ENCODE data around the gene ADIRF. TPM values are rescaled to one million over a fixed set of nuclear protein-coding genes. Genes with fewer than 3 reads are reported as not detected.

Gene ADIRF
- total and polyA plus RNA-seq, 9 of the 15 experiments (the other 6 are each of a cell fraction or from before 2014, with no cell fraction given), result 0.08 TPM; not detected in 8

GRCh38 chr10:86958901-86959736 lies 9.2 kb upstream of the ADIRF start (continued):
- TF ChIP-seq RBM34 (IDR thresholded peaks at IDR 0.05; ENCODE audit: borderline replicate concordance, insufficient read depth, low read length) (no peak), EP300 (IDR thresholded peaks at IDR 0.05; ENCODE audit: low read length) (no peak; the same call in 1 of the 2 replicates), NFIC (IDR thresholded peaks at IDR 0.05) (peak; percentile 45; the same call in 1 of the 2 replicates), PHB (CRISPR knock-in tag; IDR thresholded peaks at IDR 0.05) (no peak), MAZ (CRISPR knock-in tag; conservative IDR thresholded peaks at IDR 0.05 in 1 of 2, IDR thresholded peaks at IDR 0.05 in 1 of 2) (peak; percentile 44 to 70), RFX1 (IDR thresholded peaks at IDR 0.05) (no peak), FOXM1 (IDR thresholded peaks at IDR 0.05; ENCODE audit: low read depth) (no peak), FOXM1 (CRISPR knock-in tag; IDR thresholded peaks at IDR 0.05; ENCODE audit: low read depth) (no peak), NR2C1 (IDR thresholded peaks at IDR 0.05) (peak; percentile 52; the same call in 1 of the 2 replicates), NR2C1 (tag; IDR thresholded peaks at IDR 0.05) (no peak; the same call in 1 of the 2 replicates), SIN3B (IDR thresholded peaks at IDR 0.05; ENCODE audit: low read depth) (no peak), NR0B1 (IDR thresholded peaks at IDR 0.05; ENCODE audit: partially characterized antibody) (no peak), ZNF436 (CRISPR knock-in tag; IDR thresholded peaks at IDR 0.05) (no peak), NCOA4 (IDR thresholded peaks at IDR 0.05; ENCODE audit: partially characterized antibody) (no peak), ETS1 (conservative IDR thresholded peaks at IDR 0.05; ENCODE audit: control insufficient read depth, low read depth, low read length) (peak; percentile 65; the same call in 1 of the 2 replicates), DMBX1 (CRISPR knock-in tag; IDR thresholded peaks at IDR 0.05; ENCODE audit: borderline replicate concordance) (no peak), ARID1B (IDR thresholded peaks at IDR 0.05) (peak; percentile 58), ZNF274 (IDR thresholded peaks at IDR 0.05; ENCODE audit: borderline replicate concordance, low read depth, low read length) (no peak), SMAD4 (CRISPR knock-in tag; conservative IDR thresholded peaks at IDR 0.05) (peak; percentile 48; the same call in 1 of the 2 replicates), NFIX (CRISPR knock-in tag; IDR thresholded peaks at IDR 0.05; ENCODE audit: low read depth) (no peak), CTCF (IDR thresholded peaks at IDR 0.05 in 2 of 3, conservative IDR thresholded peaks at IDR 0.05 in 1 of 3; ENCODE audit: insufficient read depth in 2 of 3, low read depth in 1 of 3, low read length in 3 of 3) (no peak), DNMT1 (IDR thresholded peaks at IDR 0.05) (no peak)

Data from K562 (cell line).